CD4-positive, alpha-beta memory T cell (primary cell): Measurements from ENCODE around the gene NR1H2. TPM values are rescaled to one million over a fixed set of nuclear protein-coding genes. Genes with fewer than 3 reads are reported as not detected.

Experiments
- CTCF ChIA-PET: fragments of 350-600 bp; sonication (Branson Sonifier 250); formaldehyde crosslinking; loops from one replicate; lab custom pipeline; 2021; ENCODE audit warnings: inconsistent platforms; ENCODE audit not compliant: partially characterized antibody; lab: Charles Lee
- POLR2A ChIA-PET: fragments of 350-600 bp; sonication (Branson Sonifier 250); formaldehyde crosslinking; loops from one replicate; lab custom pipeline; 2021; ENCODE audit not compliant: partially characterized antibody; lab: Charles Lee
- DNase-seq, 5 donors: peaks; one replicate each; pipeline versions ENCODE4 v3.0.0 to v3.0.0-alpha.2; 2020 to 2022; ENCODE audit warnings: mixed read lengths in 1 of 5
- H3K27ac ChIP-seq: one replicate; pipeline ENCODE4 v1.7.0; 2013; ENCODE audit warnings: low read depth, low read length
- H3K27me3 ChIP-seq: 2 replicates; pipeline ENCODE4 v1.7.0; 2013; ENCODE audit warnings: mild to moderate bottlenecking, low read length, moderate library complexity; ENCODE audit not compliant: insufficient read depth
- H3K36me3 ChIP-seq: 2 replicates; pipeline ENCODE4 v1.7.0; 2013; ENCODE audit warnings: mild to moderate bottlenecking, low read length, moderate library complexity; ENCODE audit not compliant: insufficient read depth
- H3K4me1 ChIP-seq: 2 replicates; pipeline ENCODE4 v1.7.0; 2013; ENCODE audit warnings: mild to moderate bottlenecking, low read length, moderate library complexity; ENCODE audit not compliant: insufficient read depth
- H3K4me3 ChIP-seq, 2 donors: one replicate each; pipeline ENCODE4 v1.7.0; 2013; ENCODE audit warnings: low read length in 2 of 2, mild to moderate bottlenecking in 1 of 2
- H3K9me3 ChIP-seq, 2 donors: one replicate each; pipeline ENCODE4 v1.7.0; 2013; ENCODE audit warnings: low read length in 2 of 2, control low read depth in 1 of 2; ENCODE audit not compliant: control insufficient read depth in 1 of 2
- H3K27ac Mint-ChIP-seq, 7 donors: one replicate each; pipeline ENCODE4 v1.8.0; 2020 to 2021; ENCODE audit warnings: mixed read lengths in 7 of 7, mild to moderate bottlenecking in 6 of 7, inconsistent platforms in 3 of 7, moderate library complexity in 3 of 7
- H3K27me3 Mint-ChIP-seq, 2 donors: one replicate each; pipeline ENCODE4 v1.8.0; 2020 to 2021; ENCODE audit warnings: mixed read lengths in 2 of 2
- H3K36me3 Mint-ChIP-seq, 2 donors: one replicate each; pipeline ENCODE4 v1.8.0; 2020 to 2021; ENCODE audit warnings: mixed read lengths in 2 of 2, inconsistent platforms in 1 of 2, mild to moderate bottlenecking in 1 of 2
- H3K4me1 Mint-ChIP-seq, 4 donors: one replicate each; pipeline ENCODE4 v1.8.0; 2020 to 2021; ENCODE audit warnings: mixed read lengths in 4 of 4, mild to moderate bottlenecking in 1 of 4
- H3K4me3 Mint-ChIP-seq, 8 donors: one replicate each; pipeline ENCODE4 v1.8.0; 2020 to 2021; ENCODE audit warnings: mixed read lengths in 8 of 8, mild to moderate bottlenecking in 7 of 8, moderate library complexity in 6 of 8, inconsistent platforms in 3 of 8
- H3K9me3 Mint-ChIP-seq, 8 donors: one replicate each; pipeline ENCODE4 v1.8.0; 2020 to 2021; ENCODE audit warnings: mixed read lengths in 8 of 8, mild to moderate bottlenecking in 5 of 8, inconsistent platforms in 3 of 8, moderate library complexity in 1 of 8
- intact Hi-C: fragments of 100-400 bp; cut with micrococcal nuclease; formaldehyde crosslinking; loops from one replicate; pipeline ENCODE4 v1.15.1; 2023
- polyA plus RNA-seq, 2 donors: library from polyadenylated mRNA; unstranded; fragments of 300-500 nt; fragmentation: Illumina TruSeq; gene quantifications; one replicate each; pipeline ENCODE4 v1.2.3, GENCODE V29; 2021
- total RNA-seq, 2 experiments: library from RNA; stranded (reverse); gene quantifications; one replicate each; pipeline ENCODE4 v1.2.3, GENCODE V29; 2021

The NR1H2 gene
- total and polyA plus RNA-seq, 4 experiments from 2014 or later, result 86.9 to 109 (median 95.6) TPM

DNA sequence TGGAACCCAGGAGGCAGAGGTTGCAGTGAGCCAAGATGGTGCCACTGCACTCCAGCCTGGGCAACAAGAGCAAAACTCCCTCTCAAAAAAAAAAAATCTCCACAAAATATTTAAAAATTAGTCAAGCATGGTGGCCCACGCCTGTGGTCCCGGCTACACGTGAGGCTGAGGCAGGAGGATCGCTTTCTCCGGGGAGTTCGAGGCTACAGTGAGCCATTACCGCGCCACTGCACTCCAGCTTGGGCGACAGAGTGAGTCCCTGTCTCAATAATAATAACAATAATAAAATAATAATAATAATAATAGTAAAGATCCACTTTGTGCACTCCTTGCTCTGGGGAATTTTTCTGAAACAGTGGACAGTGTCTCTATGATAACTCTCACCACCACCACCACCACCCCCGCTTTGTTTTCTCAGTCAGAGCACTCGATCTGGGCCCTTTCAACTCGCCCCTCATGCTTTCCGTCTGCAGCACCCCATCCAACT lies 19.5 kb upstream of the NR1H2 start:
- Histone ChIP-seq H3K27ac (peak overlapping the region; percentile 95), H3K9me3 (no peaks in the 10 kb centered on the region), H3K4me3 (peak overlapping the region in 1 of 2 donors; percentile 69), H3K36me3 (no peaks in the 10 kb centered on the region), H3K27me3 (no peaks in the 10 kb centered on the region), H3K4me1 (peaks cover 8% of the 10 kb centered on the region)
- Mint-ChIP-seq H3K4me3 (peak overlapping the region; percentile 88 to 95 (median 91)), H3K4me1 (peaks cover 14 to 40% (median 25%) of the 10 kb centered on the region in 4 donors), H3K27me3 (peaks cover 0 to 2% of the 10 kb centered on the region in 2 donors), H3K36me3 (peaks cover 0 to 2% of the 10 kb centered on the region in 2 donors), H3K27ac (peak overlapping the region; percentile 97 to 98 (median 98)), H3K9me3 (no peaks in the 10 kb centered on the region)
- ChIA-PET CTCF (interaction anchor here (0.7 to 2.8 kb wide), 25 partner anchors 9 to 565 kb away, joined by 3 to 47 read pairs (median 8); partner anchors contain the start of genes KCNC3, NAPSA, NR1H2 and POLD1), POLR2A (interaction anchor here (0.8 to 3.2 kb wide), 16 partner anchors 10 to 565 kb away, joined by 3 to 46 read pairs (median 7); partner anchors contain the start of genes JOSD2, NR1H2, POLD1 and SPIB)
- intact Hi-C loops, result loop anchor here (1.0 to 5.0 kb wide), 10 partner anchors 13 to 427 kb away; partner anchors contain the start of genes EMC10, GARIN5A, JOSD2 and NR1H2
- DNase-seq, result no peak

- peaks cover 14 to 47% (median 27%) of the 10 kb centered on the region in 4 donors for H3K4me1 Mint-ChIP-seq
- peak overlapping the region; percentile 88 to 95 (median 91) for H3K4me3 Mint-ChIP-seq
Measured at GRCh38 chr19:50357178-50358100, 18.8 kb upstream of the NR1H2 start.

GRCh38 chr19:50358483-50359327 lies 17.6 kb upstream of the NR1H2 start:
- H3K4me1 Mint-ChIP-seq, result peaks cover 18 to 57% (median 35%) of the 10 kb centered on the region in 4 donors
- peaks cover 22% of the 10 kb centered on the region for H3K4me1 ChIP-seq

More at GRCh38 chr19:50357178-50358100, 18.8 kb upstream of the NR1H2 start:
- Mint-ChIP-seq H3K27ac (peak overlapping the region; percentile 97 to 98 (median 98)), H3K27me3 (peaks cover 0 to 2% of the 10 kb centered on the region in 2 donors), H3K9me3 (no peaks in the 10 kb centered on the region), H3K36me3 (peaks cover 0 to 2% of the 10 kb centered on the region in 2 donors)
- Histone ChIP-seq H3K4me1 (peaks cover 12% of the 10 kb centered on the region), H3K36me3 (no peaks in the 10 kb centered on the region), H3K27ac (peak overlapping the region; percentile 95), H3K9me3 (no peaks in the 10 kb centered on the region), H3K27me3 (no peaks in the 10 kb centered on the region), H3K4me3 (peak overlapping the region; percentile 45 to 69)
- intact Hi-C loops, result loop anchor here (1.0 to 5.0 kb wide), 10 partner anchors 12 to 426 kb away; partner anchors contain the start of genes EMC10, GARIN5A, JOSD2 and NR1H2
- peak; percentile 86 to 90 (median 88) for DNase-seq
- CTCF ChIA-PET, result interaction anchor here (0.7 to 2.8 kb wide), 29 partner anchors 8 to 564 kb away, joined by 3 to 47 read pairs (median 7); partner anchors contain the start of genes KCNC3, MYBPC2, NAPSA and NR1H2
- POLR2A ChIA-PET, result interaction anchor here (0.7 to 3.2 kb wide), 24 partner anchors 10 to 564 kb away, joined by 3 to 46 read pairs (median 5); partner anchors contain the start of genes EMC10, GARIN5A, JOSD2 and NR1H2

GRCh38 chr19:50359328-50359818 lies 16.9 kb upstream of the NR1H2 start:
- ChIA-PET CTCF (interaction anchor here (2.8 kb wide), 1 partner anchor 10 kb away, joined by 47 read pairs; no protein-coding TSS in a partner anchor), POLR2A (interaction anchor here (0.6 to 3.2 kb wide), 7 partner anchors 10 to 445 kb away, joined by 3 to 46 read pairs (median 27); partner anchors contain the start of genes JOSD2, NR1H2 and POLD1)
- intact Hi-C loops, result loop anchor here (5.0 kb wide), 1 partner anchor 118 kb away; the partner anchor contains the start of genes EMC10 and GARIN5A

More at GRCh38 chr19:50358483-50359327, 17.6 kb upstream of the NR1H2 start:
- ChIA-PET POLR2A (interaction anchor here (0.6 to 3.2 kb wide), 16 partner anchors 11 to 446 kb away, joined by 3 to 46 read pairs (median 6); partner anchors contain the start of genes JOSD2, NR1H2, POLD1 and SPIB), CTCF (interaction anchor here (0.8 to 2.8 kb wide), 7 partner anchors 10 to 563 kb away, joined by 3 to 47 read pairs (median 12); partner anchors contain the start of gene NR1H2)
- Histone ChIP-seq H3K9me3 (no peaks in the 10 kb centered on the region), H3K36me3 (no peaks in the 10 kb centered on the region), H3K27ac (peak overlapping the region; percentile 95), H3K27me3 (no peaks in the 10 kb centered on the region), H3K4me3 (peak overlapping the region; percentile 45 to 69)
- peak; percentile 68 to 82 (median 80) for DNase-seq
- Mint-ChIP-seq H3K36me3 (peaks cover 0 to 4% of the 10 kb centered on the region in 2 donors), H3K27ac (peak overlapping the region; percentile 97 to 98 (median 98)), H3K4me3 (peak overlapping the region; percentile 84 to 95 (median 90)), H3K9me3 (no peaks in the 10 kb centered on the region), H3K27me3 (peaks cover 0 to 2% of the 10 kb centered on the region in 2 donors)
- intact Hi-C loops, result loop anchor here (5.0 kb wide), 1 partner anchor 119 kb away; the partner anchor contains the start of genes EMC10 and GARIN5A

GRCh38 chr19:50361290-50362029 lies 14.8 kb upstream of the NR1H2 start:
- Mint-ChIP-seq H3K4me3 (peak overlapping the region in 1 of 8 donors; percentile 39), H3K4me1 (peaks cover 29 to 81% (median 53%) of the 10 kb centered on the region in 4 donors), H3K36me3 (peaks cover 0 to 4% of the 10 kb centered on the region in 2 donors), H3K9me3 (no peaks in the 10 kb centered on the region), H3K27me3 (peaks cover 0 to 2% of the 10 kb centered on the region in 2 donors), H3K27ac (peak overlapping the region in 2 of 7 donors; percentile 32 to 89)
- Histone ChIP-seq H3K36me3 (no peaks in the 10 kb centered on the region), H3K4me3 (no peak overlapping the region), H3K9me3 (no peaks in the 10 kb centered on the region), H3K27ac (no peak overlapping the region), H3K27me3 (no peaks in the 10 kb centered on the region), H3K4me1 (peaks cover 38% of the 10 kb centered on the region)
- ChIA-PET POLR2A (interaction anchor here (1.6 kb wide), 1 partner anchor 28 kb away, joined by 4 read pairs; no protein-coding TSS in a partner anchor), CTCF (no interaction called here)
- intact Hi-C loops, result no loop called here
- DNase-seq, result no peak

More at GRCh38 chr19:50359328-50359818, 16.9 kb upstream of the NR1H2 start:
- peak overlapping the region; percentile 97 to 98 (median 98) for H3K27ac Mint-ChIP-seq
- peaks cover 0 to 4% of the 10 kb centered on the region in 2 donors for H3K36me3 Mint-ChIP-seq
- H3K9me3 ChIP-seq, result no peaks in the 10 kb centered on the region
- H3K4me3 Mint-ChIP-seq, result peak overlapping the region in 7 of 8 donors; percentile 84 to 95 (median 90)
- H3K27ac ChIP-seq, result peak overlapping the region; percentile 95
- no peaks in the 10 kb centered on the region for H3K36me3 ChIP-seq
- H3K27me3 ChIP-seq, result no peaks in the 10 kb centered on the region
- no peak overlapping the region for H3K4me3 ChIP-seq
- DNase-seq, result no peak
- H3K9me3 Mint-ChIP-seq, result no peaks in the 10 kb centered on the region
- peaks cover 20 to 62% (median 39%) of the 10 kb centered on the region in 4 donors for H3K4me1 Mint-ChIP-seq
- peaks cover 0 to 2% of the 10 kb centered on the region in 2 donors for H3K27me3 Mint-ChIP-seq
- peaks cover 26% of the 10 kb centered on the region for H3K4me1 ChIP-seq
